ENCODE data around the gene SH2D3A.

Gene SH2D3A

GRCh38 chr19:6730153-6730804, 37.0 kb downstream of the SH2D3A start:
- no peak overlapping the region for H3K4me3 ChIP-seq (ENCODE audit: low read depth, low read length)
- TF ChIP-seq, protein P1, sequence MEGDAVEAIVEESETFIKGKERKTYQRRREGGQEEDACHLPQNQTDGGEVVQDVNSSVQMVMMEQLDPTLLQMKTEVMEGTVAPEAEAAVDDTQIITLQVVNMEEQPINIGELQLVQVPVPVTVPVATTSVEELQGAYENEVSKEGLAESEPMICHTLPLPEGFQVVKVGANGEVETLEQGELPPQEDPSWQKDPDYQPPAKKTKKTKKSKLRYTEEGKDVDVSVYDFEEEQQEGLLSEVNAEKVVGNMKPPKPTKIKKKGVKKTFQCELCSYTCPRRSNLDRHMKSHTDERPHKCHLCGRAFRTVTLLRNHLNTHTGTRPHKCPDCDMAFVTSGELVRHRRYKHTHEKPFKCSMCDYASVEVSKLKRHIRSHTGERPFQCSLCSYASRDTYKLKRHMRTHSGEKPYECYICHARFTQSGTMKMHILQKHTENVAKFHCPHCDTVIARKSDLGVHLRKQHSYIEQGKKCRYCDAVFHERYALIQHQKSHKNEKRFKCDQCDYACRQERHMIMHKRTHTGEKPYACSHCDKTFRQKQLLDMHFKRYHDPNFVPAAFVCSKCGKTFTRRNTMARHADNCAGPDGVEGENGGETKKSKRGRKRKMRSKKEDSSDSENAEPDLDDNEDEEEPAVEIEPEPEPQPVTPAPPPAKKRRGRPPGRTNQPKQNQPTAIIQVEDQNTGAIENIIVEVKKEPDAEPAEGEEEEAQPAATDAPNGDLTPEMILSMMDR (IDR thresholded peaks at IDR 0.05; ENCODE audit: low read depth, low read length) = no peak

DNA sequence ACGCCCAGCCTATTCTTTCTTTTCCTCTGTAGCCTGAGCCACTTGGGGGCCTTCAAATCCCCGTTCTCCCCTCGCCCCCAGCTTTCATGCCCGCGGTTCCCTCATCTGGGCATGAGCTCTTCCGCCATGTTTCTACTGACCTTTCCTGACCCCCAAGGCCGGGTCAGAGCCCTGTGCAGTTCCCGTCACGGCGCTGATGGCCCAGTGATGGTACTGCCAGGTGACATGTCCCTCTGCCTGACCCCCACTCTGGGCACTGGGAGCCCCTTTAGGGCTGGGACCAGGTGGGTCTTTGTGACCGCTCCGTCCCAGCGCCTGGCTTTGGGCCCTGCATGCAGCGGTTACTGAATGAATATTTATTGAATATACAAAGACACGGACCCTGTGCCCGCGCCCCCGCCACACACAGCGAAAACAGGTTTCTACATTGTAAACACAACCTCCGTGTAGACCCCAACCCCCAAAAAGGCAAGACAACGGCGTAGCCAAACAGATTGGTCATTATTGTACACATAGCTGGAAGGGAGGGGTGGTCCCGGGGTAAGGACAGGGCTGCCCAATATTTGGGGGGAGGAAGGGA, 37.6 kb downstream of the SH2D3A start:
- TF ChIP-seq, protein P1 (IDR thresholded peaks at IDR 0.05; ENCODE audit: low read depth, low read length) = no peak
- no peak overlapping the region for H3K4me3 ChIP-seq (ENCODE audit: low read depth, low read length)

DNA sequence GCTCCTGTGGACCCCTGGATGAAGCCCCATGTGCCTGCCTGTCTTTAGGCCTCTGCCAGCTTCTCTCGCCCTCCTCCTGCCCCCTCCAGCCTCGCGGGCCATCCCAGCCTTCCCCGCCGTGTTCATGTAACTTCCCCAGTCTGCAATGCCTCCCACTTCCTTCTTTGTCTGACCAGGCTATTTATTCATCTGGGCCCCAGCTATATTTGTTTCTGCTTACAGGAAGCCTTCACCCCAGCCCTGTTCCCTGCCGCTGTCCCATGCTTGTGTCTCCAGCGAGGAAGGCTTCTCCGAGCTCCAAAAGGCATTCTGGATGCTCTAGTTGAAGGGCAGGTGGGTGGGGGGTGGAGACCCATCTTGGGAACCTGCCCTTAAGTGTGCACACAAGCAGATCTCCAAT, 38.9 kb downstream of the SH2D3A start:
- no peak overlapping the region for H3K4me3 ChIP-seq (ENCODE audit: low read depth, low read length)
- TF ChIP-seq, protein P1 (IDR thresholded peaks at IDR 0.05; ENCODE audit: low read depth, low read length) = no peak

GRCh38 chr19:6725513-6726231, 41.6 kb downstream of the SH2D3A start:
- H3K4me3 ChIP-seq (ENCODE audit: low read depth, low read length) = no peak overlapping the region
- TF ChIP-seq, protein P1 (IDR thresholded peaks at IDR 0.05; ENCODE audit: low read depth, low read length) = no peak

- TF ChIP-seq, protein P1 (IDR thresholded peaks at IDR 0.05; ENCODE audit: low read depth, low read length) = no peak
- no peak overlapping the region for H3K4me3 ChIP-seq (ENCODE audit: low read depth, low read length)
Measured at GRCh38 chr19:6724631-6725492, 42.4 kb downstream of the SH2D3A start.

DNA sequence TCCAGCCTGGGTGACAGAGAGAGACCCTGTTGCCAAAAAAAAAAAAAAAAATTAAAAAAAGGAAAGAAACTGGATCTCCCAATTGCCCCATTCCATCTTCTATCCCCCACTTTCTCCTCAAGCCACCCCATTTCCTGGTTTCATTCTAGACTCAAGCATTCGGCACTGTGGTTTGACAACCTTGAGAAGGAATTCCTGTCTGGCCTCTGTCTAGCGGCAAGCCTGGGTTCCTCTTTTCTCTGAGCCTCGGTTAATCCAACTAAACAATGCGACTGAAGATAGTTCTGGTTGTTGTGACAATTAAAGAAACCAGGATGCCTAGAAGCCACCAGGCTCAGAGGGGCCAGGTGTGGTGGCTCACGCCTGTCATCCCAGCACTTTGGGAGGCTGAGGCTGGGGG, 43.5 kb downstream of the SH2D3A start:
- H3K4me3 ChIP-seq (ENCODE audit: low read depth, low read length) = no peak overlapping the region
- TF ChIP-seq, protein P1 (IDR thresholded peaks at IDR 0.05; ENCODE audit: low read depth, low read length) = no peak
